Ishikawa (cell line): ENCODE data around the gene GRK1.

Experiments used
- CEBPB ChIP-seq: IDR thresholded peaks from 2 replicates; pipeline ENCODE4 v1.6.1; 2012
- CREB1 ChIP-seq: IDR thresholded peaks from 2 replicates; pipeline ENCODE4 v1.6.1; 2012; ENCODE audit warnings: low read depth
- EGR1 ChIP-seq: IDR thresholded peaks from 2 replicates; pipeline ENCODE4 v1.6.1; 2012
- EP300 ChIP-seq: IDR thresholded peaks from 2 replicates; pipeline ENCODE4 v1.6.1; 2012; ENCODE audit warnings: borderline replicate concordance
- FOXM1 ChIP-seq: IDR thresholded peaks from 2 replicates; pipeline ENCODE4 v1.6.1; 2012; ENCODE audit warnings: low read depth, borderline replicate concordance
- MAX ChIP-seq: IDR thresholded peaks from 2 replicates; pipeline ENCODE4 v1.6.1; 2012
- NFIC ChIP-seq: IDR thresholded peaks from 2 replicates; pipeline ENCODE4 v1.6.1; 2012
- RAD21 ChIP-seq: IDR thresholded peaks from 2 replicates; pipeline ENCODE4 v1.6.1; 2012; ENCODE audit warnings: low read depth
- REST ChIP-seq: IDR thresholded peaks from 2 replicates; pipeline ENCODE4 v1.6.1; 2012; ENCODE audit warnings: low read depth, mild to moderate bottlenecking
- TAF1 ChIP-seq: IDR thresholded peaks from 2 replicates; pipeline ENCODE4 v1.6.1; 2012; ENCODE audit warnings: low read depth, mild to moderate bottlenecking
- TCF12 ChIP-seq: IDR thresholded peaks from 2 replicates; pipeline ENCODE4 v1.6.1; 2012; ENCODE audit warnings: low read depth
- TEAD4 ChIP-seq: IDR thresholded peaks from 2 replicates; pipeline ENCODE4 v1.6.1; 2012
- USF1 ChIP-seq: IDR thresholded peaks from 2 replicates; pipeline ENCODE4 v1.6.1; 2012
- YY1 ChIP-seq: IDR thresholded peaks from 2 replicates; pipeline ENCODE4 v1.6.1; 2012; ENCODE audit warnings: low read depth
- ZBTB7A ChIP-seq: IDR thresholded peaks from 2 replicates; pipeline ENCODE4 v1.6.1; 2012; ENCODE audit warnings: low read depth

GRK1 gene

GRCh38 chr13:113739527-113740285 lies 72.7 kb downstream of the GRK1 start:
- TF ChIP-seq NFIC (no peak), CEBPB (no peak), TAF1 (no peak), REST (no peak), RAD21 (no peak), USF1 (no peak), CREB1 (no peak), TEAD4 (no peak), YY1 (no peak), MAX (no peak), EGR1 (no peak)

- TF ChIP-seq MAX (no peak), USF1 (no peak), NFIC (no peak), TEAD4 (no peak), EGR1 (no peak), ZBTB7A (no peak), CEBPB (no peak), EP300 (no peak), TCF12 (no peak), CREB1 (no peak), TAF1 (no peak), REST (no peak), YY1 (no peak), FOXM1 (no peak)
Observed at GRCh38 chr13:113740286-113740556, 73.2 kb downstream of the GRK1 start.

- no peak for TF ChIP-seq NFIC
- TF ChIP-seq USF1, result no peak
- no peak for TF ChIP-seq YY1
- TF ChIP-seq TCF12, result no peak
- TF ChIP-seq EGR1, result no peak
- TF ChIP-seq TAF1, result no peak
- no peak for TF ChIP-seq ZBTB7A
- no peak for TF ChIP-seq CEBPB
Observed at GRCh38 chr13:113740661-113741060, 73.6 kb downstream of the GRK1 start.

GRCh38 chr13:113741191-113741668 lies 74.2 kb downstream of the GRK1 start:
- no peak for TF ChIP-seq REST
- TF ChIP-seq MAX, result no peak
- TF ChIP-seq TAF1, result no peak
- no peak for TF ChIP-seq TEAD4
- TF ChIP-seq RAD21, result no peak
